GM19468 (cell line): ENCODE results near the gene SPPL3.

Experiments
- ATAC-seq: cut with Tn5 transposase; IDR thresholded peaks from one replicate; pipeline ENCODE4 v1.9.1; 2021; ENCODE audit warnings: mild to moderate bottlenecking, moderate library complexity, moderate number of reproducible peaks; ENCODE audit not compliant: unreplicated experiment; ENCODE audit errors: extremely low read depth

Gene SPPL3

DNA sequence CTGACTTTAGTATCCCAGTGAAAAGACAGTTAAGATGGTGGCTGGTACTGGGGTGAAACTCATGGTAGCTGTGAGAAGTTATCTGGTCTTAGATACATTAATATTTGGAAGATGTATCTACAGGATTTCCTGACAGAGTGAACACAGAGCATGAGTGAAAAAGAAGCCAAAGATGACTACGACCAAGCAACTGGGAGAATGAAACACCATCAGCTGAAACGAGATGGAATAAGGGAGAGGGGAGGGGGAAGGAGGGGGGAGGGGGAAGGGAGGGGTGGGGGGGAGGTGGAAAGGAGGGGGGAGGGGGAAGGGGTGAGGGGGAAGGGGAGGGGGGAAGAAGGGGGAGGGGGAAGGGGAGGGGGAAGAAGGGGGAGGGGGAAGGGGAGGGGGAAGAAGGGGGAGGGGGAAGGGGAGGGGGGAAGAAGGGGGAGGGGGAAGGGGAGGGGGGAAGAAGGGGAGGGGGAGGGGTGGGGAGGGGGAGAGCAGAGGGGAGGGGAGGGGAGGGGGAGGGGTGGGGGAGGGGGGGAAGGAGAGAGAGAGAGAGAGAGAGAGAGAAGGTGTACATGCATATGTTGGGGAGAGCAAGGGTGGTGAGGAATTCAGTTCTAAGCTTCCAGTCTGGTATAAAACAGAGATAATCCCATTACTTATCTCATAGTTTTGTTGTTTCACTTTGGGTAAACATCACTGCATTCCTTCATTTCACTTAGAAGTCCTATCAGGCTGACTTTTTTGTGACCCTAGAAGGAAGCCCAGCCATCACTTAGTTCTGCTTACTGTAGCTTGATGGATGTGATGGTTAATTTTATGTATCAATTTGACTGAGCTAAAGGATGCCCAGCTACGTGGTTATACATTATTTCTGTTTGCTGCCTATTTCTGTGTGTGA lies 73.9 kb downstream of the SPPL3 start:
- ATAC-seq = no peak

DNA sequence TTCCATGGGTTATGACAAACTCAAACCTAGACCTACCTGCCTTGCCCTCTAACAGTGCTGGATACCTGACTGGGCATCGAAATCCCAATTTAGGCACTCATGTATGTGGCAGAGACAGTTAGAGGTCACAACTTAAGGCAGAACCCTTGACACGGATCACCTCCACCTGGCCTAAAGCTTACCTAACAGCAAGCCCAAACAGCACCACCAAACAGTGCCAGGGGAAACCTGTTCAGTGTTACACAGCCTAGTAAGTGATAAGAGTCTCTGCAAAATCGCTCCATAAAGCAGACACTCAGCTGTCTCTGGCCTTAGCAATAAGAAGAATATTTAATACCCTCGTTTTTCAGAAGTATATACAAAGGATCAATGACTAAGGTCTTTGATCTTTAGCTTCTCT lies 77.8 kb downstream of the SPPL3 start:
- ATAC-seq = no peak

DNA sequence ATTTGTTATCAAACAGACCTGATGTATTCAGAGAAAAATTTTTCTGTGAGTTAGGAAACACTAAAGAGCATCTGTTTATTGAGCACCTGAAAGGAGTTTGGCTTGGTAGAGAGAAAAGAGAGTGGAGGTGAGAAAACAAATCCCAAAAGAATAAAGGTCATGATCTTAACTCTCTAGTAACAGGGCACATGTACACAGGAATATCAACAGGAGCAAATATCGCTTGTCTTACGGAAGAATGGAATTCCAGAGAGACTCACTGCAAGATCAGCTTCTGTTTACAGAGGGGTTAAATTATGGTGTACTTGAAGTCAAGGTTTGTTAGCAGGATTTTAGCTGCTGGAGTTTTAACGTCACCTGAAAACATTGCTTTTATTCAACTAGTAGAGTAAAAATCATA lies 78.8 kb downstream of the SPPL3 start:
- no peak for ATAC-seq

DNA sequence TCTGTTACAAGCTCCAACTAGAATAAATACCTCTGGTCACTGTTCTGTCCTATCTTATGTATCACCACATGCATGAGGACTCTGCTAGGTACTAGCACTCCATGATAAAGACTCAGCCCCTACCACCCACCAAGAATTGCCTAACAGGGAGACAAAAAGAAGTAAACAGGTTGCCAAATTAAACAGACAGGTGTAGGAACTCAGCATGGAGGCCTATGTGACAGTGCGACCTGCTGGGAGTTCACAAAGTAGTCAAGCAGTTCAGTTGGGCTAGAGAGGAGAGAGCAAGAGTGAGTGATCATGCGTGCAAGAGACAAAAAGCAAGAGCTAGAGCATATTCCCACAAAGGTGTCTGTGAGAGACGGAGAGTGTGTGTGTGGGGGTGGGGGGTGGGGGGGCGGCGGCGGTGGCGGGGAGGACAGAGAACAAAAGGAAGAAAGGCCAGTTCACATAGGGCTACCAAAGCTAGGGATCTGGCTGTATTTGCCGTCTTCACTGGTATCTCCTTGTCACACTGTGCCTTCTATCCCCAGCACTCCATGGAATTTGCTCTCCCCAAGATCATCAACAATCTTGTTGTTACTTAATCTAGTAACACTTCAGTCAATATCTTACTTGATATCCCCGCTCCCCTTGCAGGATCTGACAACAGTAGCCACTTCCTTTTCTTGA lies 81.2 kb downstream of the SPPL3 start:
- no peak for ATAC-seq

DNA sequence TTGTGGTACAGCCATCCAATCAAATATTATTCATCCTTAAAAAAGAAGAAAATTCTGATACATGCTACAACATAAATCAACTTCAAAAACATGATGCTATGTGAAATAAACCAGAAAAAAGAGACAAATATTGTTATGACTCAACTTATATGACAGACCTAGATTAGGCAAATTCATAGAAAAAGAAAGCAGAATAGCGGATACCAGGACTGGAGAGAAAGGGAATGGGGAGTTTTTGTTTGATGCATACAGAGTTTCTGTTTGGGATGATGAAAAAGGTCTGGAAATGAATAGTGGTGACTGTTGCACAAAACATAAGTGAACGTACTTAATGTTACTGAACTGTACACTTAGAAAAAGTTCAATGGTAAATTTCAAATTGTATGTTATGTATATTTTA lies 82.3 kb downstream of the SPPL3 start:
- ATAC-seq = no peak

DNA sequence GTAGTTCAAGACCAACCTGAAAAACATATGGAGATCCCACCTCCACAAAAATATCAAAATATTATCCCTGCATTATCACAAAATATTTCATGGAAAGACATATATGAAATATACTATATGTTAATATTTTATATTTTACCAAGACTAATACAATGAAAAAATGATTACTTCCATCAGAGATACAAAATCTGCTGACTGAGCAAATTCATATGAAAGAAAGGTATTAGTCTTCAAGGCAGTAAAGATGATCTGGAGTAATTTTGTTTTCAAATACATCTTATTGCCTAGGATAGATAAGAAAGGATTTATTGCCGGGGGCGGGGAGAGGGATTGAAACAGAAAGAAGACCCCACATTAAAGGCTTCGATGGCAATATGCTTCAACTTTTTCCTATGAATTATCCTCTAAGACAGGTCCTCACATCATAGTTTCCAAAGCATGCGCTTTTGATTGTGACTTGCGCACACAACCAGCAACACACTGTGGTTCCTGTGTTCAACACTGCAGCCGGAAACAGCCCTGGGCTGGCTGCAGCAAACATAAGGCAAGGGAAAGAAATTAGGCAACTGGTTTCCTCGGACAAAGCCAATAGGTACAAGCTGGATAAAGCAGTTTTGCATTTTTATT lies 83.2 kb downstream of the SPPL3 start:
- ATAC-seq = no peak

DNA sequence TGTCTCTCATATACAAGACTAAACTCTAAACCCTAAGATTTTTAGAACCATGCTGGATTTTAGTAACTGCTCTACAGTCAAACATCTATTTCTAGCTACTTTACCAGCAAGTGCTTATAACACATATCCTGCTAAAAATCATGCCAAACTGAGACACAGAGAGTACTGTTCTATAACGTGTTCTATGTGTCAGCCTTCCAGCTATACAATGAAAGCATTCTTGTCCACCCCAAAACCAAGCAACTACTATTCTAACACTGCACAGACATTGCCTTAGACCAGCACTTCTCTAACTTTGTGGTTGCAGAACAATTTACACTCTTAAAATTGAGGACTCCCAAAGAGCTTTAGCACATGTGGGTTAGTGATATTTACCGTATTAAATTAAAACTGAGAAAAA lies 85.7 kb downstream of the SPPL3 start:
- no peak for ATAC-seq

DNA sequence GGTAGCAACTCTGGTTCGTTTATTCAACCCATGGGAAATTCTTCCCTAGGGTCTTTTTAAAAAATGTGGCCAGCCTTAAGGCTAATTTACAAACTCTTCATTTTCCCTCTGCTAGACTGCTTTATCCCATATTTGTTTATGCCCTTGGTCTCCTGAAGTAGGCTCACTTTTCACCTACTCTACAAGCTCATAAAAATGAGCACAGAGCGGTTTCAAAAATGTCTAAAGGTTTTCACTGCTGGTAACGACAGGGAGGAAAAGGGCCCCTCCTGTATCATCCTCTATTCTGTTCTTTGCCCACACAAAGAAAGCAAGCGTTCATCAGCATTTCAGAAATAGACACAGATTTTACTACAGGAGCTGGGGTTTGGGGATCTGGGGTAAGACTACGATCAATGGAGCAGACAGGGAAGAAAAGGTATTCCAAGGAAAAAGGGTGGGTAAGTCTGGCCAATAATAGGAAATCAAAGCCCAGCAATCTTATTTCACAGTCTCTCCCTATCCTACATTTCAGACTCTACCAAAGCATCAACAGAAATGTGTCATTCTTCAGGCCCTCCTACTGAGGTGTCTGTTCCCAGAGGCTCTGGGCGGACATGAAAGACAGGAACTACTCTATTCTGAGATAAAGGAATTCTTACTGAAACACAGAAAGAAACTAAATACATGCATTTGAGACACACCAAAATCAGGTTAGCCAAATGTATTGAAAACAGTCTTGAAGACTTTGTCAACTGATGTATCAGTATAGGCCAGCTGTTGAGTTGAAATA lies 86.4 kb downstream of the SPPL3 start:
- no peak for ATAC-seq

DNA sequence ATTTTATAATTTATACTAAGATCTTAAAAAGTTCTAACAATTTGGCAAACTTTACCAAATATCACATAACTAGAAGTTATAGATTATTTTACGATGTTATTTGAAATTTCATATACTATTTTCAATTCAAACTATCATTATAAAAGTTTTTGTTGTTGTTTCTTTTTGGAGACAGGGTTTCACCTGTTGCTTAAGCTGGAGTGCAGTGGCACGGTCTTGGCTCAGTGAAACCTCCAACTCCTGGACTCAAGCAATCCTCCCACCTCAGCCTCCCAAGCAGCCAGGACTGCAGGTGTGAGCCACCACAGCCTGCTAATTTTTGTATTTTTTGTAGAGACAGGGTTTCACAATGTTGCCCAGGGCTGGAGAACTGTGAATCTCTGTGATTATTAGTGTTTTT lies 87.8 kb downstream of the SPPL3 start:
- no peak for ATAC-seq

DNA sequence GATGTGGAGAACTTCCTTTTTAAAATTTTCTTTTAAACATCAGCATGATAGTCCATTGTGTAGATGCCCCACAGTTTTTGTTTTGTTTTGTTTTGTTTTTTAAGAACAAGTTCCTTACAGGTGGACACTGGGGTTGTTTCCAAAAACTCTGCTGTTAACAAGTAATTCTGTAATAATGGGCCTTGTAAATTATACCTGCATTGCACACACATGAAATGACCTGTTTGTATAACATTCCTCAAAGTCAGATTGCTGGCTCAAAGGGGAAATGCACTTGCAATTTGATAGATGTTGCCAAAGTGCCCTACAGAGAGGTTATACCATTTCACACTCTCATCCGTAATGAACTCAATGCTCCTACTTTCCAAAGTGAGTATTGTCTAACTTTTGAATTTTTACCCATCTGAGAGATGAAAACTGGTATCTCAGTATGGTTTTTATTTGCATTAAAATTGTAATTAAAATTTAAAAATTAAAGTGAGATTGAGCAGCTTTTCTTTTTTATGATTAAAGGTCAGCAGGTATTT lies 89.2 kb downstream of the SPPL3 start:
- ATAC-seq = no peak

DNA sequence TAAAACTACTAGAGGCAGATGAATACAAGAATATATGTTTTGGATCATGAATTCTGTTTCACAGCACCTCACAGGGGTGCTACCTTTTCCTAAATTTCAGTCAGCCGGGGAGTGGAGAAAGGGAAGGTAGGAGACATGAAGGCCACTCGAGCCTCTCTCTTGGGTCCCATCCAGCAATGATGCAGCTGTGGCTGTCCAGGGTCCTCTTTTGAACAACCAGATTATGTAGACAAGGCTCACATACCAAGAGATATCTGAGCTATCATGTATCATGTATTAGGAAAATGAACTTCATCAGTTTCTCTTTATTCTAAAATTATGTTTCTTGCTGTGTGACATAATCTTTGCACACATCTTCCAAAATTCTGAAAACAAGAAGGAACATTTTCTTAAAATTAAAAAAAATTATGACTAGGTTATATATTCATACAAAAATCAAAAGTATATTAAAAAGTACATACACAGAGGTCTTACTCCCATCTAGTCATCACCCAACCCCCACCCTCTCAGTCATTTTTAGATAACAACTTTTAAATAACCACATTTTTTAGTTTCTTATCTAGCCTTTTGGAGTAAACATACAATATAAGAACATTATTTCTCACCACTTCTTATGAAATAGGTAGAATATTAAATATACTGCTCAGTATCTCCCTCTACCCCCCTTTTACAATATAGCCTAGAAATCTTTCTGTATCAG lies 89.8 kb downstream of the SPPL3 start:
- ATAC-seq = no peak

DNA sequence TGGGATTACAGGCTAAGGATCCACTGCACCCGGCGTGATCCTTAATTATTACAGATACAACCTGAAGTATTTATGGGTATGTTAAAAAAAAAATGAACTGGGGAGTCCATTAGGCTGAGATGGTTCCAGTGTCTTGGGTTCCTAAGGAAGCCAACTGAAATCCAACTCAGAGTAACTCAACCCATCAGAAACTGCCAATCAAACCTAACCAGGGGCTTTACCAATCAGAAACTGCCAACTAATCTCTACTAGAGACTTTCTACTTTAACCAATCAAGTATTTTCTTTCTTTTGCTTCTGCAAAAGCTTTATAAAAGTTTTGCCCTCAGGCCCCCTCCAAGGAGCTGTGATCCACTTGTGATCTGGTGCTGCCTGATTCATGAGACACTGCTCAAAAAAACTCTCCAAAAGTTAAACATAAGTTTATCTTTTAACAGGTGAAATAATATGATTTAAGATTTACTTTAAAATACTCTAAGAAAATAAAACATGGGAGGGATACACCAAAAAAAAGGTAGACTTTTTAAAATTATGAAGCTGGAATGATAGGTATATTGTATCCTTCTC lies 90.5 kb downstream of the SPPL3 start:
- no peak for ATAC-seq

DNA sequence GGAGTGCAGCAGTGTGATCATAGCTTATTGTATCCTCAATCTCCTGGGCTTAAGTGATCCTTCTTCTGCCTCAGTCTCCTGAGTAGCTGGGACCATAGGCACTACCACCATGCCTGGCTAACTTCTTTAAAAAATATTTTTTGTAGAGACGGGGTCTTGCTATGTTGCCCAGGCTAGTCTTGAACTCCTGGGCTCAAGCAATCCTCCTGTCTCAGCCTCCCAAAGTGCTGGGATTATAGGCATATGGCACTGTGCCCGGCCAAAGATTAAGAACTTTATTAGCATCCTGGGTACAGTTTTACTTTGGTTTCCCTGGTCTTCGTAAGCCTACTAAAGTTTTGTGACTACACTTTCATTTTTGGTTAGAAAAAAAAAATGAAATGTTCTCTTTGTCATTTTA lies 94.1 kb downstream of the SPPL3 start:
- no peak for ATAC-seq

DNA sequence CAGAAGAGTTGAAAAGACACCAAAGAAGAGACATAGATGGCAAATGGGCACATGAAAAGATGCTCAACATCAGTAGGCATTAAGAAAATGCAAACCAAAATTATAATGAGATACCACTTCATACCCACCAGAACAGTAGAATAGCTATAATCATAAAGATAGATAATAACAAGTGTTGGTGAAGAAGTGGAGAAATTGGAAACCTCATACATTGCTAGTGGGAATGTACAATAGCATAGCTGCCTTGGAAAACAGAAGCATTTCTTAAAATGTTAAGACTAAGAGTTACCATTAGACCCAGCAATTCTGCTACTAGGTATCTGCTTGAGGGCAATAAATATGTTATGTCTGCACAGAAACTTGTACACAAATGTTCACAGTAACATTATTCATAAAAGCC lies 99.7 kb downstream of the SPPL3 start:
- ATAC-seq = no peak

DNA sequence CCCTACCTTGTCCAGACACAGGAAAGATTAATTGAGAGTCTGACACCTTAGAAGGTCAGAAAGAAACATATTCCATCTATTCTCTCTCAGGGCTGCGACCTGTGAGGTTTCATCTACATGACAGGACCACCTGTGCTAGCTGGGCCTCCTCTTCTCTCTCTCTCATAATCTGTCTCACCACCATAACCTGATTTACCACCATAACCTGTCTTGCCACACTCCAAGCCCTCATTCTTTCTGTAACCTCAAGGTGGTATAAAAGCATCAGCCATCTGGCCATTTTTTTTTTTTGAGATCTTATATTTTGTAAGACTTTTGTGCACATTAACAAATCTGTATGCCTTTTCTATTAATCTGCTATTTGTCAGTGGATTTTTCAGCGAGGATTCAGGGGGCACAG lies 103.0 kb downstream of the SPPL3 start:
- no peak for ATAC-seq

DNA sequence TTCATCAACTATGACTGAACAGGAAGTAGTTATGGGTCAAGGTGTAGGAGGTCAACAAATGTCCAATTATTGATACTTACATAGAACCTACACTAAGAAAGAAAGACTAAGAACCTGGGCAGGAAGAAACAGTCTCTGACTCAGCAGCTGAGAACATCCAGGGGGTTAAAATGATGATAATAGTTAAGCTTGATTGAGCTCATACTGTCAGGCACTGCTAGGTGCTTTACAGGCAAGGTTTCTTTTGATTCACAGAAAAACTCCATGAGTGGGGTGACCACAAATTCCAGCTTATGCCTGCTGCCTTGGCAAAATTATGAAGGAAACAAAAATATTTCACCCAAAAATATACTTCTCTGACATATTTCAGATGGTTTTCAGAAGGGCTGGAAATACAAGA lies 103.5 kb downstream of the SPPL3 start:
- no peak for ATAC-seq

DNA sequence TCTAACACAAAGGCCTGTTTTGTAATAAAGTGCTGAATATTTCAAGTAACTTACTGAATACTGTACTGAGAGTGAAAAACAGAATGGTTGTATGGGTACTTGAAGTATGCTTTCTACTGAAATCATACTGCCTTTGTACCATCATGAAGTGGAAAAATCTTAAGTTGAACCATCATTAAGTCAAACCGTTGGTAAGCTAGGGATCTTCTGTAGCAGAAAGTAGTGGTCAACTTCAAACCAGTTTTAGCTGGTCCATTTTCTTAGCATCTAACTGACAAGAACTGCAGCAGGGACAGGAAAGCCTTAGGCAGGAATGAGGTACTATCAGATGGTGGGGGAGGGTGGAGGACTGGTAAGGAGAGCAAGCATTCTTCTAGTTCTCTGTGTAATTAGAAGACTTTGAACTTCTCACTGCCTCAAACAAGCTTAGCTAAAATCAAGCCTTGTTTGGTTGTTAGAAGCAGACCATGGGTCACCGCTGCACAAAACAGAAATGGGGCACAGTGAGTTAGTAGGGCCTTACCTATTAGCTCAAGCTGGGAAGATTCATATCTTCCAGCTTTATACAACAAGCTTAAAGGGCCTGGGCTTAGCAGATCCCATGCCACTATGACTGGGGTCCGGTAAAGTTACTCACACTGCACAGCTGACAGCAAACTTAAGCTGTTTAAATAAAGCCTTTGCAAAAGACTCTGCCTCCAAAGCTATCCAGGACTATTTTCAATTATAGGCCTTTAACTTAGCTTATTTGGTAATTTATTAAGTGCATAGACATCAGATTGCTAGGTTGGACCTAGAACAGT lies 104.7 kb downstream of the SPPL3 start:
- no peak for ATAC-seq

DNA sequence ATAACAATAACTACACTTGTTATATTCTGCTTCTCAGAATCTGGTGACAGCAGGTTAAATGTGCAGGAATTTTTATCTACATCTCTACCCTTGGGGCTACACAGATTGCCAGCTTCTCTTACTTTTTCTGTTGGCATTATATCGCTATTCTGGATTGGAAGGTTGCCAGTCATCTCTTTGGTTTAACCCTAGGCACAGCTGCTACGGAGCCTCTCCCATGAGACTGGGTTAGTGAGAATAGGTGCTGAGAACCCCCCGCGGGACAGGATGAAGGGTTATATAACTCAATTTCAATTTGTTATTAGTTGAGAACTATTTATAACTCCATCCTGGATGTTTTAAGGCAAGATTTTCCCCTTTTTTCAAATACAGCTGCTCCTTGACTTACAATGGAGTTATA lies 105.5 kb downstream of the SPPL3 start:
- ATAC-seq = no peak
